Measurements from ENCODE around the gene PIM2. TPM values are rescaled to one million over a fixed set of nuclear protein-coding genes. Genes with fewer than 3 reads are reported as not detected.
"Not testable (repeated sequence)": the region's sequence is repeated elsewhere in the genome, so short reads cannot be mapped to it uniquely, and the experiment has no call there.

Gene PIM2
- total and polyA plus RNA-seq, 9 of the 15 experiments (the other 6 are each of a cell fraction or from before 2014, with no cell fraction given), result 67.6 to 191 (median 108) TPM

- Histone ChIP-seq H3K9ac (ENCODE audit: insufficient read depth in 1 of 2, low read depth in 2 of 2, low read length in 2 of 2) (peak overlapping the region; percentile 53 to 85), H4K20me1 (replicated peaks; ENCODE audit: control insufficient read depth, insufficient read depth, low read length) (0 out of 2 replicates have a peak, but pooled peaks cover 6% of the 10 kb centered on the region), H3K9me1 (ENCODE audit: control insufficient read depth, insufficient read depth, low read length) (no peaks in the 10 kb centered on the region), H3K79me2 (ENCODE audit: control insufficient read depth, insufficient read depth, low read length) (peaks cover 13% of the 10 kb centered on the region), H3K4me1 (replicated peaks in 1 of 2; ENCODE audit: control insufficient read depth in 2 of 2, insufficient read depth in 2 of 2, low read length in 2 of 2) (peaks cover 6 to 28% of the 10 kb centered on the region in 2 experiments; a peak in 4 of 5 replicates), H3K4me3 (peak overlapping the region; percentile 61), H3K27me3 (ENCODE audit: control insufficient read depth in 2 of 2, insufficient read depth in 2 of 2, low read length in 2 of 2) (no peaks in the 10 kb centered on the region), H3K9me3 (replicated peaks; ENCODE audit: control insufficient read depth, insufficient read depth, low read depth, low read length) (no peaks in the 10 kb centered on the region), H3K36me3 (ENCODE audit: control insufficient read depth, insufficient read depth, low read length) (peaks cover 27% of the 10 kb centered on the region; the same call in 2 of the 3 replicates), H2AFZ (ENCODE audit: low read depth, low read length) (peak overlapping the region; percentile 74), H3K27ac (ENCODE audit: extremely low read depth, low read depth, low read length) (peak overlapping the region; percentile 55; the same call in 1 of the 3 replicates), H3K4me2 (ENCODE audit: insufficient read depth, low read length) (peak overlapping the region; percentile 90)
- FAIRE-seq, result peak; percentile 67
- intact Hi-C loops (cut with micrococcal nuclease) (no loop called here), in situ Hi-C loops (cut with MboI) (no loop called here)
- TF ChIP-seq MAZ (CRISPR knock-in tag; conservative IDR thresholded peaks at IDR 0.05 in 1 of 2, IDR thresholded peaks at IDR 0.05 in 1 of 2) (no peak), GATA2 (CRISPR knock-in tag; IDR thresholded peaks at IDR 0.05) (peak; percentile 59; the same call in 1 of the 2 replicates), NCOA2 (IDR thresholded peaks at IDR 0.05; ENCODE audit: partially characterized antibody in 2 of 2) (no peak), MCM5 (IDR thresholded peaks at IDR 0.05; ENCODE audit: low read depth) (no peak), SRF (CRISPR knock-in tag; IDR thresholded peaks at IDR 0.05) (peak in 1 of 2 experiments; percentile 20; a peak in 1 of 4 replicates), SPI1 (IDR thresholded peaks at IDR 0.05; ENCODE audit: borderline replicate concordance, low read depth, low read length) (0 out of 2 replicates have a peak, but pooled peaks have one; percentile 15), EGR1 (conservative IDR thresholded peaks at IDR 0.05) (peak; percentile 35), CTBP1 (IDR thresholded peaks at IDR 0.05; ENCODE audit: borderline replicate concordance) (0 out of 2 replicates have a peak, but pooled peaks have one; percentile 28), POLR2A (conservative IDR thresholded peaks at IDR 0.05) (0 out of 2 replicates have a peak, but pooled peaks have one; percentile 4)
- TF ChIP-seq, protein P1, sequence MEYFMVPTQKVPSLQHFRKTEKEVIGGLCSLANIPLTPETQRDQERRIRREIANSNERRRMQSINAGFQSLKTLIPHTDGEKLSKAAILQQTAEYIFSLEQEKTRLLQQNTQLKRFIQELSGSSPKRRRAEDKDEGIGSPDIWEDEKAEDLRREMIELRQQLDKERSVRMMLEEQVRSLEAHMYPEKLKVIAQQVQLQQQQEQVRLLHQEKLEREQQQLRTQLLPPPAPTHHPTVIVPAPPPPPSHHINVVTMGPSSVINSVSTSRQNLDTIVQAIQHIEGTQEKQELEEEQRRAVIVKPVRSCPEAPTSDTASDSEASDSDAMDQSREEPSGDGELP (CRISPR knock-in tag; IDR thresholded peaks at IDR 0.05; ENCODE audit: borderline replicate concordance), result 0 out of 2 replicates have a peak, but pooled peaks have one; percentile 20
- peak; percentile 6 for ATAC-seq
- 19% methylated on average over 13 of the region's 15 CpGs for WGBS (ENCODE audit: insufficient coverage, low coverage, missing lambda C conversion rate)
- ChIA-PET CTCF (ENCODE audit: low intra/inter-chr PET ratio) (no interaction called here), POLR2A (interaction anchor here (0.6 to 2.0 kb wide), 2 partner anchors 15 to 105 kb away, joined by 3 to 6 read pairs; no protein-coding TSS in a partner anchor)
- DNase-seq (ENCODE audit: extremely low read depth in 1 of 4, low spot score in 3 of 4), result peak in 1 of 4 experiments; percentile 26
- no TSS peak for BruUV-seq (replicated peaks)
Measured at GRCh38 chrX:48890296-48890925, 28.4 kb downstream of the PIM2 start.

DNA sequence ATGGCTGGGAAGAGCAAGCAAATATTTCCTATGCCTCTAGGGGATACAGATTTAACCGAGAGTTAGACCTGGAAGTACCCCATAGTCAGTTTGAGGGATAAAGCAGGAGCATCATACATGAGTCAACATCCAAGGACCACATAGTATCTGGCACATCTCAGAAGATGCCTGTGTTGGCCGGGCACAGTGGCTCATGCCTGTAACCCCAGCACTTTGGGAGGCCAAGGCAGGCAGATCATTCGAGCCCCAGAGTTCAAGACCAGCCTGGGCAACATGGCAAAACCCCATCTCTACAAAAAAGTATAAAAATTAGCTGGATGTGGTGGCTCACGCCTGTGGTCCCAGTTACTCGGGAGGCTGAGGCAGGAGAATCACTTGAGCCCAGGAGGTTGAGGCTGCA, 32.2 kb downstream of the PIM2 start:
- intact Hi-C loops (cut with micrococcal nuclease); BruUV-seq (replicated peaks): not testable (repeated sequence)

More for the DNA sequence above, 32.2 kb downstream of the PIM2 start:
- H3K4me3 ChIP-seq; in situ Hi-C loops (cut with MboI); H4K20me1 ChIP-seq (replicated peaks; ENCODE audit: control insufficient read depth, insufficient read depth, low read length); H3K4me2 ChIP-seq (ENCODE audit: insufficient read depth, low read length); FAIRE-seq; H3K79me2 ChIP-seq (ENCODE audit: control insufficient read depth, insufficient read depth, low read length); ATAC-seq; H3K27ac ChIP-seq (ENCODE audit: extremely low read depth, low read depth, low read length); H3K36me3 ChIP-seq (ENCODE audit: control insufficient read depth, insufficient read depth, low read length); H3K9me1 ChIP-seq (ENCODE audit: control insufficient read depth, insufficient read depth, low read length); CTCF ChIA-PET (ENCODE audit: low intra/inter-chr PET ratio); H3K27me3 ChIP-seq (ENCODE audit: control insufficient read depth in 2 of 2, insufficient read depth in 2 of 2, low read length in 2 of 2); H3K9ac ChIP-seq (ENCODE audit: insufficient read depth in 1 of 2, low read depth in 2 of 2, low read length in 2 of 2); H3K9me3 ChIP-seq (replicated peaks; ENCODE audit: control insufficient read depth, insufficient read depth, low read depth, low read length); DNase-seq (ENCODE audit: extremely low read depth in 1 of 4, low spot score in 3 of 4); H2AFZ ChIP-seq (ENCODE audit: low read depth, low read length): not testable (repeated sequence)
- POLR2A ChIA-PET, result interaction anchor here (0.8 kb wide), 1 partner anchor 11 kb away, joined by 4 read pairs; the partner anchor contains the start of gene PQBP1
- WGBS (ENCODE audit: insufficient coverage, low coverage, missing lambda C conversion rate), result 58% methylated on average over 5 of the region's 5 CpGs
- H3K4me1 ChIP-seq (replicated peaks in 1 of 2; ENCODE audit: control insufficient read depth in 2 of 2, insufficient read depth in 2 of 2, low read length in 2 of 2), result peaks cover 6 to 17% of the 10 kb centered on the region in 2 experiments; a peak in 4 of 5 replicates

Measured in K562 (cell line).